Amniotic epithelial cell (primary cell): ENCODE results near the gene PICK1.
"Not testable (repeated sequence)": the region's sequence is repeated elsewhere in the genome, so short reads cannot be mapped to it uniquely, and the experiment has no call there.

Source experiments
- DNase-seq: peaks from one replicate; pipeline ENCODE4 v3.0.0-alpha.2; 2010; ENCODE audit warnings: low read depth

PICK1 gene

GRCh38 chr22:38074181-38075104 is 17.2 kb downstream of the PICK1 start:
- DNase-seq: peak; percentile 37

GRCh38 chr22:38075105-38075825 is 18.1 kb downstream of the PICK1 start:
- DNase-seq: no peak

GRCh38 chr22:38075961-38076360 is 18.8 kb downstream of the PICK1 start:
- DNase-seq: no peak

GRCh38 chr22:38077096-38077495 is 19.9 kb downstream of the PICK1 start:
- DNase-seq: no peak

GRCh38 chr22:38077595-38077994 is 20.4 kb downstream of the PICK1 start:
- DNase-seq: no peak

GRCh38 chr22:38078046-38078840 is 21.0 kb downstream of the PICK1 start:
- no peak for DNase-seq

GRCh38 chr22:38079208-38079607 is 22.0 kb downstream of the PICK1 start:
- not testable (repeated sequence) for DNase-seq

GRCh38 chr22:38079804-38080203 is 22.6 kb downstream of the PICK1 start:
- no peak for DNase-seq

- no peak for DNase-seq
Measured at GRCh38 chr22:38080474-38080849, 23.3 kb downstream of the PICK1 start.

- peak; percentile 15 for DNase-seq
Measured at GRCh38 chr22:38080850-38081635, 23.8 kb downstream of the PICK1 start.

GRCh38 chr22:38081636-38081940 is 24.4 kb downstream of the PICK1 start:
- DNase-seq: no peak

GRCh38 chr22:38081941-38082828 is 25.0 kb downstream of the PICK1 start:
- no peak for DNase-seq

GRCh38 chr22:38082986-38083710 is 25.9 kb downstream of the PICK1 start:
- DNase-seq: no peak

GRCh38 chr22:38083931-38084631 is 26.9 kb downstream of the PICK1 start, which contains the start of gene SLC16A8:
SLC16A8 (minus strand) TSS chr22:38084184; CDS start chr22:38082873, 1,311 bp downstream.
- no peak for DNase-seq

- no peak for DNase-seq
Measured at GRCh38 chr22:38085056-38085455, 27.9 kb downstream of the PICK1 start.

- no peak for DNase-seq
Measured at GRCh38 chr22:38085501-38085900, 28.3 kb downstream of the PICK1 start.

- no peak for DNase-seq
Measured at GRCh38 chr22:38086001-38086845, 29.0 kb downstream of the PICK1 start.

GRCh38 chr22:38086942-38087341 is 29.7 kb downstream of the PICK1 start:
- no peak for DNase-seq
